GM12878 (cell line): Measurements from ENCODE around the gene GSG1L. TPM values are rescaled to one million over a fixed set of nuclear protein-coding genes. Genes with fewer than 3 reads are reported as not detected.

ENCODE experiments used
- ATAC-seq: fragments of 200-7000 bp; cut with Tn5 transposase; 3 replicates; pipeline ENCODE4 v1.9.1; 2020; ENCODE audit warnings: mild to moderate bottlenecking, moderate library complexity
- BruUV-seq: library from RNA; stranded (reverse); fragments of 400-500 nt; replicated peaks from 2 replicates; lab custom pipeline; 2021; lab: Mats Ljungman, UMichigan
- CTCF ChIA-PET: fragments of 300-600 bp; sonication (Branson Sonifier 250); formaldehyde crosslinking; extraction: SDS; loops from one replicate; lab custom pipeline; 2021; ENCODE audit warnings: inconsistent platforms; lab: Yijun Ruan, JAX
- POLR2A ChIA-PET: fragments of 350-600 bp; formaldehyde crosslinking; extraction: SDS; loops from one replicate; lab custom pipeline; 2021; ENCODE audit warnings: inconsistent platforms; lab: Charles Lee
- RAD21 ChIA-PET: fragments of 300-600 bp; sonication (Branson Sonifier 250); formaldehyde crosslinking; loops from one replicate; lab custom pipeline; 2023; ENCODE audit warnings: antibody characterized with exemption; ENCODE audit not compliant: unreplicated experiment; lab: Charles Lee
- SMC1A ChIA-PET: fragments of 300-600 bp; sonication (Branson Sonifier 250); formaldehyde crosslinking; loops from one replicate; lab custom pipeline; 2023; ENCODE audit not compliant: unreplicated experiment, uncharacterized antibody; lab: Charles Lee
- DNase-seq: peaks from one replicate; pipeline ENCODE4 v3.0.0-alpha.2; 2011; ENCODE audit warnings: low read depth, low spot score
- FAIRE-seq: peaks from 3 replicates; lab custom pipeline; 2011; peaks lifted over from hg19 to GRCh38; lab: Jason Lieb, UNC
- H2AFZ ChIP-seq: 2 replicates; pipeline ENCODE4 v1.6.0; 2011; ENCODE audit warnings: low read depth, low read length, control low read depth; ENCODE audit not compliant: control insufficient read depth
- H3K27ac ChIP-seq: 2 replicates; pipeline ENCODE4 v1.5.1; 2011; ENCODE audit warnings: control low read depth; ENCODE audit not compliant: control insufficient read depth, insufficient read depth
- H3K27me3 ChIP-seq, 2 experiments: replicated peaks in 1 of 2; 2 replicates each; pipeline versions ENCODE4 v1.6.0 to v1.6.1; 2011; ENCODE audit warnings: low read length in 1 of 2; ENCODE audit not compliant: control insufficient read depth in 2 of 2, insufficient read depth in 2 of 2
- H3K36me3 ChIP-seq, 2 experiments: 2 replicates each; pipeline ENCODE4 v1.5.1; 2011; ENCODE audit warnings: low read length in 1 of 2; ENCODE audit not compliant: control insufficient read depth in 2 of 2, insufficient read depth in 2 of 2
- H3K4me1 ChIP-seq: 2 replicates; pipeline ENCODE4 v1.6.1; 2011; ENCODE audit warnings: mild to moderate bottlenecking, low read length, moderate library complexity, mixed read lengths; ENCODE audit not compliant: control insufficient read depth, insufficient read depth
- H3K4me2 ChIP-seq: 2 replicates; pipeline ENCODE4 v1.6.0; 2011; ENCODE audit warnings: control low read depth; ENCODE audit not compliant: control insufficient read depth, insufficient read depth
- H3K4me3 ChIP-seq: fragments of 200-600 bp; sonication (generic); 2 replicates; pipeline ENCODE4 v1.5.1; 2016
- H3K79me2 ChIP-seq: 2 replicates; pipeline ENCODE4 v1.6.0; 2011; ENCODE audit warnings: low read length; ENCODE audit not compliant: control insufficient read depth, insufficient read depth
- H3K9ac ChIP-seq: 2 replicates; pipeline ENCODE4 v1.8.0; 2011; ENCODE audit warnings: low read length, control low read depth, mixed read lengths; ENCODE audit not compliant: control insufficient read depth, insufficient read depth
- H3K9me3 ChIP-seq: replicated peaks from 3 replicates; pipeline ENCODE4 v1.5.1; 2011; ENCODE audit warnings: mild to moderate bottlenecking, low read length; ENCODE audit not compliant: control insufficient read depth, insufficient read depth
- H4K20me1 ChIP-seq: 2 replicates; pipeline ENCODE4 v1.6.0; 2011; ENCODE audit not compliant: control insufficient read depth, insufficient read depth
- ATF7 ChIP-seq: fragments of 450-650 bp; IDR thresholded peaks from 2 replicates; pipeline ENCODE4 v1.6.1; 2016; ENCODE audit warnings: low read depth, mild to moderate bottlenecking
- BCL11A ChIP-seq: IDR thresholded peaks from 2 replicates; pipeline ENCODE4 v1.6.1; 2011; ENCODE audit warnings: low read depth, low read length
- CEBPB ChIP-seq, 2 experiments: fragments of 150-350 bp in 1 of 2; IDR thresholded peaks; 2 replicates each; pipeline ENCODE4 v1.6.1; 2012 to 2014; ENCODE audit warnings: low read depth in 2 of 2, low read length in 2 of 2, borderline replicate concordance in 1 of 2, inconsistent platforms in 1 of 2
- CREB1 ChIP-seq: IDR thresholded peaks from 2 replicates; pipeline ENCODE4 v1.6.1; 2012; ENCODE audit warnings: low read depth, mild to moderate bottlenecking, inconsistent platforms
- EP300 ChIP-seq, 2 experiments: fragments of 150-350 bp in 1 of 2; IDR thresholded peaks; 2 replicates each; pipeline ENCODE4 v1.6.1; 2011 to 2012; ENCODE audit warnings: low read depth in 2 of 2, low read length in 2 of 2, borderline replicate concordance in 1 of 2, improper control_type of control experiment in 1 of 2, inconsistent platforms in 1 of 2; ENCODE audit not compliant: control insufficient read depth in 1 of 2
- HDAC2 ChIP-seq: fragments of 200-600 bp; sonication (generic); IDR thresholded peaks from 2 replicates; pipeline ENCODE4 v1.6.1; 2017
- IRF4 ChIP-seq: IDR thresholded peaks from 2 replicates; pipeline ENCODE4 v1.6.1; 2011; ENCODE audit warnings: low read depth, low read length
- KDM1A ChIP-seq: fragments of 200-600 bp; sonication (generic); IDR thresholded peaks from 2 replicates; pipeline ENCODE4 v1.6.1; 2016; ENCODE audit warnings: borderline replicate concordance
- NFIC ChIP-seq: IDR thresholded peaks from 2 replicates; pipeline ENCODE4 v1.6.1; 2012; ENCODE audit warnings: low read depth, mild to moderate bottlenecking, inconsistent platforms, low read length, moderate library complexity
- RUNX3 ChIP-seq: IDR thresholded peaks from 2 replicates; pipeline ENCODE4 v1.6.1; 2012; ENCODE audit warnings: low read length, inconsistent platforms
- SIX5 ChIP-seq: IDR thresholded peaks from 2 replicates; pipeline ENCODE4 v1.6.1; 2011; ENCODE audit warnings: mild to moderate bottlenecking, low read depth, low read length, moderate library complexity; ENCODE audit not compliant: severe bottlenecking
- SMAD5 ChIP-seq: IDR thresholded peaks from 2 replicates; pipeline ENCODE4 v1.6.1; 2016; ENCODE audit warnings: antibody characterized with exemption, low read depth
- SMARCA5 ChIP-seq: fragments of 450-650 bp; IDR thresholded peaks from 2 replicates; pipeline ENCODE4 v1.6.1; 2017; ENCODE audit warnings: mild to moderate bottlenecking
- SUZ12 ChIP-seq: fragments of 200-600 bp; sonication (generic); IDR thresholded peaks from one replicate; pipeline ENCODE4 v1.6.1; 2018; ENCODE audit warnings: antibody characterized with exemption, mild to moderate bottlenecking; ENCODE audit not compliant: unreplicated experiment
- TAF1 ChIP-seq: IDR thresholded peaks from 2 replicates; pipeline ENCODE4 v1.6.1; 2011; ENCODE audit warnings: mild to moderate bottlenecking, low read depth, low read length, borderline replicate concordance
- ZBTB40 ChIP-seq: fragments of 450-650 bp; IDR thresholded peaks from 2 replicates; pipeline ENCODE4 v1.6.1; 2016; ENCODE audit warnings: mild to moderate bottlenecking, moderate library complexity, borderline replicate concordance
- WGBS: methylation state at CpG from one replicate; pipeline ENCODE4 v1.1.6; 2016; ENCODE audit warnings: low lambda C conversion rate; ENCODE audit not compliant: insufficient replicate concordance, insufficient coverage; ENCODE audit errors: missing lambda C conversion rate; 5-methylcytosine and 5-hydroxymethylcytosine counted together
- in situ Hi-C: fragments of 300-500 bp; cut with MboI; formaldehyde crosslinking; loops from 9 replicates; pipeline ENCODE4 v1.14.3; 2018; ENCODE audit warnings: mixed read lengths
- intact Hi-C: fragments of 100-400 bp; cut with micrococcal nuclease; formaldehyde crosslinking; loops from one replicate; pipeline ENCODE4 v1.14.2; 2022; ENCODE audit not compliant: unreplicated experiment
- polyA plus RNA-seq, 11 experiments: library from polyadenylated mRNA; depleted of rRNA in 4 of 11; unstranded in 6 of 11; stranded (reverse) in 5 of 11; fragments of >200 nt; fragmentation: Nextera tagmentation in 4 of 11; fragmentation: Illumina TruSeq in 1 of 11; extraction: Ambion mirVana in 4 of 11; extraction: Trizol in 1 of 11; gene quantifications; 1 replicate in 1 of 11; 2 replicates in 10 of 11; pipeline versions ENCODE4 v1.2.1 to v1.2.3, GENCODE V29; 2011 to 2016; ENCODE audit warnings: inconsistent platforms in 2 of 11, missing spikeins in 2 of 11, low read depth in 1 of 11
- total RNA-seq, 4 experiments: library from RNA; depleted of rRNA in 3 of 4; stranded (reverse); fragments of >200 nt in 3 of 4; fragmentation: Illumina TruSeq in 1 of 4; extraction: Trizol in 1 of 4; gene quantifications; 2 replicates each; pipeline versions ENCODE4 v1.2.1 to v1.2.3, GENCODE V29; 2013 to 2021
- TF ChIP-seq, protein P1 (sequence below): fragments of 450-650 bp; IDR thresholded peaks from 2 replicates; pipeline ENCODE4 v1.6.1; 2017; ENCODE audit warnings: antibody characterized with exemption, mild to moderate bottlenecking, moderate library complexity
- TF ChIP-seq, protein P2 (sequence below): fragments of 150-350 bp; IDR thresholded peaks from 2 replicates; pipeline ENCODE4 v1.6.1; 2014; ENCODE audit warnings: mild to moderate bottlenecking, low read depth, low read length

The GSG1L gene
- total and polyA plus RNA-seq, 10 of the 15 experiments (the other 5 are each of a cell fraction or from before 2014, with no cell fraction given) = not detected

DNA sequence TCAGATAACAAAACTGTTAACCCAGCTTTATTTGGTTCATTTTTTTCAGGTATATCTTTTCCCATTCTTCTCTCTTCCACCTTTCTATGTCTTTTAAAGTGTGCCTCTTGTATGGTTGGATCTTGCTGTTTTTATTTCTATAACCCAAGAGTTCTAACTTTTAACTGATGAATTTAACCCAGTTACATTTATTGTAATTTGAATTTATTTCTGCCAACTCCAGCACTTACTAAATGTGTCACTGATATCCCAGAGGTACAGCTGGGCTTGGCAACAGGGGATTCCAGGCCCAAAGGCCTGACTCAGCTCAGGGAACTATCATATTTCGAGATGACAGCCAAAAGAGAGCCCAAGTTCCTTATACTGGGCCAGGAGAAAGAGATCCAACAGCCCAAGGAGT, 200.1 kb downstream of the GSG1L start:
- no peak for FAIRE-seq
- H3K9me3 ChIP-seq = peaks cover 1% of the 10 kb centered on the region; the same call in 2 of the 3 replicates
- POLR2A ChIA-PET = no interaction called here

More for the DNA sequence above, 200.1 kb downstream of the GSG1L start:
- intact Hi-C loops = no loop called here
- ATAC-seq (no peak), DNase-seq (no peak)
- H3K36me3 ChIP-seq = no peaks in the 10 kb centered on the region
- no peaks in the 10 kb centered on the region for H3K4me1 ChIP-seq
- H3K27me3 ChIP-seq = no peaks in the 10 kb centered on the region
- H2AFZ ChIP-seq = no peak overlapping the region
- 0% methylated on average over 1 of the region's 1 CpG for WGBS
- in situ Hi-C loops = no loop called here
- BruUV-seq = no TSS peak
- no peak overlapping the region for H3K4me2 ChIP-seq
- CTCF ChIA-PET = interaction anchor here (1.0 to 1.2 kb wide), 2 partner anchors 10 to 223 kb away, joined by 3 to 5 read pairs; no protein-coding TSS in a partner anchor
- TF ChIP-seq IRF4 (no peak), CEBPB (IDR thresholded peaks at IDR 0.05; ENCODE audit: borderline replicate concordance in 1 of 2, low read depth in 2 of 2, low read length in 2 of 2) (no peak), NFIC (no peak), KDM1A (no peak), HDAC2 (no peak), SUZ12 (no peak), BCL11A (no peak), ZBTB40 (no peak), TAF1 (no peak), RUNX3 (no peak), EP300 (IDR thresholded peaks at IDR 0.05; ENCODE audit: borderline replicate concordance in 1 of 2, control insufficient read depth in 1 of 2, low read depth in 2 of 2, low read length in 2 of 2) (no peak), SMARCA5 (no peak), SIX5 (no peak), SMAD5 (no peak), CREB1 (no peak), ATF7 (no peak)
- TF ChIP-seq, protein P1, sequence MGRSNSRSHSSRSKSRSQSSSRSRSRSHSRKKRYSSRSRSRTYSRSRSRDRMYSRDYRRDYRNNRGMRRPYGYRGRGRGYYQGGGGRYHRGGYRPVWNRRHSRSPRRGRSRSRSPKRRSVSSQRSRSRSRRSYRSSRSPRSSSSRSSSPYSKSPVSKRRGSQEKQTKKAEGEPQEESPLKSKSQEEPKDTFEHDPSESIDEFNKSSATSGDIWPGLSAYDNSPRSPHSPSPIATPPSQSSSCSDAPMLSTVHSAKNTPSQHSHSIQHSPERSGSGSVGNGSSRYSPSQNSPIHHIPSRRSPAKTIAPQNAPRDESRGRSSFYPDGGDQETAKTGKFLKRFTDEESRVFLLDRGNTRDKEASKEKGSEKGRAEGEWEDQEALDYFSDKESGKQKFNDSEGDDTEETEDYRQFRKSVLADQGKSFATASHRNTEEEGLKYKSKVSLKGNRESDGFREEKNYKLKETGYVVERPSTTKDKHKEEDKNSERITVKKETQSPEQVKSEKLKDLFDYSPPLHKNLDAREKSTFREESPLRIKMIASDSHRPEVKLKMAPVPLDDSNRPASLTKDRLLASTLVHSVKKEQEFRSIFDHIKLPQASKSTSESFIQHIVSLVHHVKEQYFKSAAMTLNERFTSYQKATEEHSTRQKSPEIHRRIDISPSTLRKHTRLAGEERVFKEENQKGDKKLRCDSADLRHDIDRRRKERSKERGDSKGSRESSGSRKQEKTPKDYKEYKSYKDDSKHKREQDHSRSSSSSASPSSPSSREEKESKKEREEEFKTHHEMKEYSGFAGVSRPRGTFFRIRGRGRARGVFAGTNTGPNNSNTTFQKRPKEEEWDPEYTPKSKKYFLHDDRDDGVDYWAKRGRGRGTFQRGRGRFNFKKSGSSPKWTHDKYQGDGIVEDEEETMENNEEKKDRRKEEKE = no peak
- TF ChIP-seq, protein P2, sequence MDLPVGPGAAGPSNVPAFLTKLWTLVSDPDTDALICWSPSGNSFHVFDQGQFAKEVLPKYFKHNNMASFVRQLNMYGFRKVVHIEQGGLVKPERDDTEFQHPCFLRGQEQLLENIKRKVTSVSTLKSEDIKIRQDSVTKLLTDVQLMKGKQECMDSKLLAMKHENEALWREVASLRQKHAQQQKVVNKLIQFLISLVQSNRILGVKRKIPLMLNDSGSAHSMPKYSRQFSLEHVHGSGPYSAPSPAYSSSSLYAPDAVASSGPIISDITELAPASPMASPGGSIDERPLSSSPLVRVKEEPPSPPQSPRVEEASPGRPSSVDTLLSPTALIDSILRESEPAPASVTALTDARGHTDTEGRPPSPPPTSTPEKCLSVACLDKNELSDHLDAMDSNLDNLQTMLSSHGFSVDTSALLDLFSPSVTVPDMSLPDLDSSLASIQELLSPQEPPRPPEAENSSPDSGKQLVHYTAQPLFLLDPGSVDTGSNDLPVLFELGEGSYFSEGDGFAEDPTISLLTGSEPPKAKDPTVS = no peak
- TF ChIP-seq, all 136 proteins: peak for 0
- no peak overlapping the region for H3K9ac ChIP-seq
- H4K20me1 ChIP-seq = no peaks in the 10 kb centered on the region
- H3K4me3 ChIP-seq = no peak overlapping the region
- ChIA-PET RAD21 (no interaction called here), SMC1A (no interaction called here)
- H3K79me2 ChIP-seq = no peaks in the 10 kb centered on the region
- H3K27ac ChIP-seq = no peak overlapping the region
